DND-41 (cell line): ENCODE data around the gene COPS4.

Experiments
- EZH2 ChIP-seq: IDR thresholded peaks from 3 replicates; pipeline ENCODE4 v1.6.1; 2012; ENCODE audit warnings: borderline replicate concordance, low read depth, mild to moderate bottlenecking, moderate library complexity, low read length, inconsistent platforms; ENCODE audit not compliant: severe bottlenecking
- TF ChIP-seq, protein P1 (sequence below): IDR thresholded peaks from 2 replicates; pipeline ENCODE4 v1.5.1; 2012; ENCODE audit warnings: borderline replicate concordance, low read length, moderate library complexity, mild to moderate bottlenecking; ENCODE audit not compliant: poor library complexity, severe bottlenecking; ENCODE audit errors: extremely low read depth

DNA sequence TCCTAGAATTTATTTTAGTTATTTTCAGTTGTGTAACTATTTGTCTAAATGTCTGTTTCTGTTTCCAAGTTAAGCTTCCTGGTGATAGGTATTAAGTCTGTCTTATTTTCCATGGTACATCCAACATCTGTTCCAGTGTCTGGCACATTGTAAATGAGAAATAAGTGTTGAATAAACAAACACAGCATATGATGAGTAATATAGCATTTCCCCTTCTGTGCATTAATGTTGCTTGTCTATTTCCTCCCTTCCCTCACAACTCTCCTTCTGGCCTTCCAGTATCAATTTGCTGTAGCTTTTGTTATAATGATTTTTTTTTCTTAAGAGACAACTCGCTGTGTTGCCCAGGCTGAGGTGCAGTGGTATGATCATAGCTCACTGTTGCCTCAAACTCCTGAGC lies 36.1 kb downstream of the COPS4 start:
- TF ChIP-seq EZH2: no peak
- TF ChIP-seq, protein P1, sequence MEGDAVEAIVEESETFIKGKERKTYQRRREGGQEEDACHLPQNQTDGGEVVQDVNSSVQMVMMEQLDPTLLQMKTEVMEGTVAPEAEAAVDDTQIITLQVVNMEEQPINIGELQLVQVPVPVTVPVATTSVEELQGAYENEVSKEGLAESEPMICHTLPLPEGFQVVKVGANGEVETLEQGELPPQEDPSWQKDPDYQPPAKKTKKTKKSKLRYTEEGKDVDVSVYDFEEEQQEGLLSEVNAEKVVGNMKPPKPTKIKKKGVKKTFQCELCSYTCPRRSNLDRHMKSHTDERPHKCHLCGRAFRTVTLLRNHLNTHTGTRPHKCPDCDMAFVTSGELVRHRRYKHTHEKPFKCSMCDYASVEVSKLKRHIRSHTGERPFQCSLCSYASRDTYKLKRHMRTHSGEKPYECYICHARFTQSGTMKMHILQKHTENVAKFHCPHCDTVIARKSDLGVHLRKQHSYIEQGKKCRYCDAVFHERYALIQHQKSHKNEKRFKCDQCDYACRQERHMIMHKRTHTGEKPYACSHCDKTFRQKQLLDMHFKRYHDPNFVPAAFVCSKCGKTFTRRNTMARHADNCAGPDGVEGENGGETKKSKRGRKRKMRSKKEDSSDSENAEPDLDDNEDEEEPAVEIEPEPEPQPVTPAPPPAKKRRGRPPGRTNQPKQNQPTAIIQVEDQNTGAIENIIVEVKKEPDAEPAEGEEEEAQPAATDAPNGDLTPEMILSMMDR: no peak
